ENCODE measurements around the gene ZNF845. TPM values are rescaled to one million over a fixed set of nuclear protein-coding genes. Genes with fewer than 3 reads are reported as not detected.
"Not testable (repeated sequence)": the region's sequence is repeated elsewhere in the genome, so short reads cannot be mapped to it uniquely, and the experiment has no call there.

Gene ZNF845
- total RNA-seq, 1 donor from 2014 or later = 7.5 TPM

GRCh38 chr19:53308339-53308811, 25.2 kb upstream of the ZNF845 start:
- H3K9me3 Mint-ChIP-seq = no peaks in the 10 kb centered on the region
- peaks cover 41% of the 10 kb centered on the region for H3K27me3 Mint-ChIP-seq (ENCODE audit: low read depth)
- peak; percentile 54 for TF ChIP-seq CTCF (IDR thresholded peaks at IDR 0.05; ENCODE audit: unreplicated experiment)
- no peak overlapping the region for H3K27ac Mint-ChIP-seq
- H3K36me3 Mint-ChIP-seq = no peaks in the 10 kb centered on the region
- peak overlapping the region; percentile 49 for H3K4me3 Mint-ChIP-seq
- H3K4me1 Mint-ChIP-seq = peaks cover 2% of the 10 kb centered on the region
- peak in 1 of 2 experiments; percentile 49 for DNase-seq (ENCODE audit: low spot score in 2 of 2, unreplicated experiment in 2 of 2)

- H3K36me3 Mint-ChIP-seq = no peaks in the 10 kb centered on the region
- no peak overlapping the region for H3K27ac Mint-ChIP-seq
- H3K4me3 Mint-ChIP-seq = no peak overlapping the region
- TF ChIP-seq CTCF (IDR thresholded peaks at IDR 0.05; ENCODE audit: unreplicated experiment) = no peak
- peaks cover 2% of the 10 kb centered on the region for H3K4me1 Mint-ChIP-seq
- H3K27me3 Mint-ChIP-seq (ENCODE audit: low read depth) = peaks cover 51% of the 10 kb centered on the region
- H3K9me3 Mint-ChIP-seq = no peaks in the 10 kb centered on the region
- no peak for DNase-seq (ENCODE audit: low spot score in 2 of 2, unreplicated experiment in 2 of 2)
Observed at GRCh38 chr19:53311044-53311443, 22.5 kb upstream of the ZNF845 start.

GRCh38 chr19:53311897-53312296, 21.7 kb upstream of the ZNF845 start:
- H3K27me3 Mint-ChIP-seq (ENCODE audit: low read depth) = peaks cover 48% of the 10 kb centered on the region
- H3K27ac Mint-ChIP-seq = no peak overlapping the region
- no peak overlapping the region for H3K4me3 Mint-ChIP-seq
- no peak for DNase-seq (ENCODE audit: low spot score in 2 of 2, unreplicated experiment in 2 of 2)
- H3K9me3 Mint-ChIP-seq = no peaks in the 10 kb centered on the region
- H3K36me3 Mint-ChIP-seq = no peaks in the 10 kb centered on the region
- TF ChIP-seq CTCF (IDR thresholded peaks at IDR 0.05; ENCODE audit: unreplicated experiment) = no peak
- peaks cover 2% of the 10 kb centered on the region for H3K4me1 Mint-ChIP-seq

GRCh38 chr19:53328967-53329366, 4.6 kb upstream of the ZNF845 start:
- Mint-ChIP-seq H3K9me3 (peaks cover 51% of the 10 kb centered on the region), H3K4me1 (peaks cover 7% of the 10 kb centered on the region), H3K36me3 (peaks cover 2% of the 10 kb centered on the region), H3K27me3 (ENCODE audit: low read depth) (no peaks in the 10 kb centered on the region), H3K4me3 (no peak overlapping the region), H3K27ac (no peak overlapping the region)
- TF ChIP-seq CTCF (IDR thresholded peaks at IDR 0.05; ENCODE audit: unreplicated experiment) = no peak
- no peak for DNase-seq (ENCODE audit: low spot score in 2 of 2, unreplicated experiment in 2 of 2)

- peaks cover 29% of the 10 kb centered on the region for H3K9me3 Mint-ChIP-seq
- H3K36me3 Mint-ChIP-seq = peaks cover 2% of the 10 kb centered on the region
- H3K27ac Mint-ChIP-seq = peak overlapping the region; percentile 56
- H3K4me1 Mint-ChIP-seq = peaks cover 14% of the 10 kb centered on the region
- no peak for DNase-seq (ENCODE audit: low spot score in 2 of 2, unreplicated experiment in 2 of 2)
- H3K27me3 Mint-ChIP-seq (ENCODE audit: low read depth) = no peaks in the 10 kb centered on the region
- peak overlapping the region; percentile 91 for H3K4me3 Mint-ChIP-seq
- TF ChIP-seq CTCF (IDR thresholded peaks at IDR 0.05; ENCODE audit: unreplicated experiment) = no peak
Observed at GRCh38 chr19:53332484-53332883, 1.1 kb upstream of the ZNF845 start.

GRCh38 chr19:53333066-53333462, 485 bp upstream of the ZNF845 start:
- DNase-seq (ENCODE audit: low spot score in 2 of 2, unreplicated experiment in 2 of 2) = no peak
- peak overlapping the region; percentile 93 for H3K27ac Mint-ChIP-seq
- no peak for TF ChIP-seq CTCF (IDR thresholded peaks at IDR 0.05; ENCODE audit: unreplicated experiment)
- peak overlapping the region; percentile 91 for H3K4me3 Mint-ChIP-seq
- no peaks in the 10 kb centered on the region for H3K27me3 Mint-ChIP-seq (ENCODE audit: low read depth)
- peaks cover 25% of the 10 kb centered on the region for H3K9me3 Mint-ChIP-seq
- H3K4me1 Mint-ChIP-seq = peaks cover 14% of the 10 kb centered on the region
- peaks cover 2% of the 10 kb centered on the region for H3K36me3 Mint-ChIP-seq

GRCh38 chr19:53344403-53344802, 10.9 kb downstream of the ZNF845 start:
- H3K27ac Mint-ChIP-seq; H3K4me3 Mint-ChIP-seq; DNase-seq (ENCODE audit: low spot score in 2 of 2, unreplicated experiment in 2 of 2); H3K4me1 Mint-ChIP-seq; H3K27me3 Mint-ChIP-seq (ENCODE audit: low read depth): not testable (repeated sequence)
- peaks cover 15% of the 10 kb centered on the region for H3K9me3 Mint-ChIP-seq
- peaks cover 66% of the 10 kb centered on the region for H3K36me3 Mint-ChIP-seq
